Renal cortical epithelial cell (primary cell): ENCODE measurements around the gene FGD5. TPM values are rescaled to one million over a fixed set of nuclear protein-coding genes. Genes with fewer than 3 reads are reported as not detected.

Experiments
- DNase-seq: peaks from one replicate; pipeline ENCODE4 v3.0.0-alpha.2; 2011; ENCODE audit warnings: low read depth
- total RNA-seq: library from RNA; depleted of rRNA; stranded (reverse); fragments of >200 nt; gene quantifications from 2 replicates; pipeline ENCODE4 v1.2.3, GENCODE V29; 2014

Gene FGD5
- total RNA-seq, 1 donor from 2014 or later, result 0.30 TPM

DNA sequence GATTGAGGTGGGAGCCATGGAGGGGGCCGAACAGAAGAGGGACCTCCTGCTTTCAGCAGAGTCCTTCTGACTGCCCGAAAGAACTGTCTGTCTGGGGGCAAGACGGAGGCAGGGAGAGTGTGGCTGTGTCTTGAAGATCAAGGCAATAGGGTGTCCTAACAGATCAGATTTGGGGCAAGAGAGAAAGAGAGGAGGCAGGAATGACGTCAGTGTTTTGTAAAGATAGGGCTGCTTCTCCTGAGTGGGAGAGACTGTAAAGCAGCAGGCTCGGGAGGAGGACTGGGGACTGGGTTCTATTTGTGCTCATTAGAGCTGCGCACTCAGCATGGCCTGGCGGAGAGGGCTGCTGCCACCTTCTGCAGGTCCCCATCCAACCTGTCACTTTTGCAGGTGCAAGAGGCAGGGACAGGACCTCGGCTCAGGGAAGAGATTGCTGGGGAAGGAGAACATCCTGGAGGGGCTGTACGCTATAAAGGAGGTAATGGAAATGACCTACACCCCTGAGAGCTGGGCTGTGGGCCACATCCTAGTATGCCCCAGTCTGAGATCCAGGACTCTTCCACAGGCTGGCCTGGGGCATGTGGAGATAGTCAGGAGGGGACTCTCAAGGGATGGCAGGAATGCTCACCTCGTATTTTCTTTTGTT lies 29.0 kb upstream of the FGD5 start:
- no peak for DNase-seq

DNA sequence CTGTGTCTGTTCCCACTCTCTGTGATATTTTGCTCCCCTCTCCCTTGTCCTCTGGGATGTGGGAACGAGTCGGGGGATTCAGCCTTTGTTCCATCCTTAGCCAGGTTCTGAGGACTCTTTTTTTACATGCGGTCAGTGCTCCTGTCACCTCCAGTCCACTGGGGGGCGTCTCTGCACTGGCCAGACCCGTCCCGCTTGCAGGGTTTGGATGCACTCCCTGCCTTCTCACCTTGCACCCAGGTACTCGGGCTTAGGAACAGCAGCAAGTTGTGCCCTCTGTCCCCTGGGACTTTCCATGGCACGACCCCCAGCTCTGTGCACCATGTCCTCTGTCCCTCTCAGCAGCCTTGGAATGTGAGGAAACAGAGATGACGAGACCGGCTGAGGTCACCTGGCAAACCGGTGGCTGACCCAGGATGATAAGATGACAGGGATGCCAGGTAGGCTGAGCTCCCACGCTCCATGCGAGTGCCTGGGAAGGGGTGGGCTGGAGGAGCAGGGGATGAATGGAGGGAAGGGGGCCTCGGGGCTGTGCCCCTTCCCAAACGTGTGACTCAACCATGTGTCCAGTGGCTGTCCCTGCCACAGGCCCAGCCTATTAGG lies 27.3 kb upstream of the FGD5 start:
- DNase-seq, result peak; percentile 40

DNA sequence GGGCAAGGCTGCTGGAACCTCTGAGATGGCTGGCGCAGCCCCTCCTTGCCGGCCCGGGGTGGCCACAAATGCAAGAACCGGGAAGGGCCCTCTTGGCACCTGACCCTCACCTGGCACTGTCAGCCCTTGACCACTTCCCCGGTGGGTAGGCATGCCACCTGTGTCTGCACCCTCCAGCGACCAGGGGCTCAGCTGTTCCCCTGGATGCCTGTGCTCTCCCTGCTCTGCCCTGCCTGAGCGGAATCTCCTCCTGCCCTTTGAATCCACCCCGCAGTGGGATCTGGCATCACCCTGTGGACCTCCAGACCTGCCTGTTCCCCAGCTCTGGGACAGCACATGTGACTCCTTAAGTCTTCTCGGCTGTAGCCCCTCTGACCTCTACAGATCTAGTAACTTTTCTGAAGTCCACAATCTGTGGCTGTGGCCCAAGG lies 26.1 kb upstream of the FGD5 start:
- no peak for DNase-seq

DNA sequence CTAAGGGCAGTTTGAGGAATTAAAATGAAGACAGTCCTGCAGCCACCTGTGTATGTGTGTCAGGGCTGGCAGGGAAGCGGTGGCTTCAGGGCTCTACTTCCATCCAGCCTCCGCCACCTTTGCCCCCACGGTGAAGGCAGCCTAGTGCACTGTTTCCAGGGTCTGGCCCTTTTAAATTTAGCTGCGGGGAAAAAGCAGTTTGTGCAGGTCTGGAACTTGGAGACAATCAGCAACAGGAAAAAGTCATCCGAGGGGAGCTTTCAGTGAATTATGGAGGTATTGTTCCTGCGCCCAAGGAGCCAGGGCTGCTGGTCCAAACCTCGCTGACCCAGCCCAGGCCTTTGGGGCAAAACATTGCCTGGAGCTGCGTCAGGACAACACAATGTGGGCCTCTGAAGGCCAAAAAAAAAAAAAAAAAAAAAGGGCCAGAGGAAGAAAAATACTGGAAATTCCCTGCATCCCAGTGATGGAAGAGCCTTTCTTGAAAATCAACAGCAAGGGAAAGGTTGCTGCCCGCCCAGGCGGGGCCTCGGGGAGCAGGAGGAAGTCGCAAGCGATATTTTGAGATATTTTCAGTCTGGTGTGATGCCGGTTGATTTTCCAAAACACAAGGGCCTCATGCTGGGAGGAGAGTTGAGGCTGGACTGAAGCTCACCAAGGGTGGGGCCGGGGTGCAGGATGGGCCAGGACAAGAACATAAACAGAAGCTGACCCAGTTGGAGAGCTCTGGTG lies 25.5 kb upstream of the FGD5 start:
- no peak for DNase-seq

DNA sequence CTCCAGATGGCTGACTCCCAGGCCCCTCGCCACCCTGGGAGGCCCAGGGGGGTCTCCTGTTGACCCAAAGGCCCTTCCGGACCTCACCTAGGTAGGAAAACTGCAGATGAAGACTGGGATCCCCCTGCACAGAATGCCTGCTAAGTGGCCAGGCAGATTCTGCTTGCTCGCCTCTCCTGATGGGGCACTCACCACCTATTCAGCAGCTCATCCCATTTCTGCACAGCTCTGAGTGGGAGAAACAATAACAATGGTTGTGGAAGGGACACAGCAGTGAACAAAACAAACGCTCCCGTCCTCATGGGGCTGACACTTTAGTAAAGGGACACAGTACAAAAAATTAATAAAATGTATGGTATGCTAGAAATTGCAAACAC lies 24.9 kb upstream of the FGD5 start:
- no peak for DNase-seq

DNA sequence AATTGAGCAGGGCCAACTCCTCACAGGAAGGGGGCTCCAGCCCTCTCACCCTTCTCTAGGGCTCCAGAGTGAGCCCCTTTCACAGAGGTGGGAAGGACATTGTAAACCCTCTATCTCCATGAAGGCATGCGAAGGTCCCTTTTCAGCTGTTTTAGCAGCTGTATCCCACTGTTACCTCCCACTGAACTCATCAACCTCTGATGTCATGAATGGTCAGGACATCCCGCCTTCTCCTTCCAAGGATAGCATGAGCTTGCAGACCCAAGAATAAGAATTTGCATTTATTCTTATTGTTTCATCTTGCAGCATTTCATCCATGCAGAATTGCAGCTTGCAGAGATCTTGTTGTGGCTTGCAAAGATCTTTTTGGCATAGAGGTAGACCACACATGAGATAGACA lies 24.3 kb upstream of the FGD5 start:
- no peak for DNase-seq

DNA sequence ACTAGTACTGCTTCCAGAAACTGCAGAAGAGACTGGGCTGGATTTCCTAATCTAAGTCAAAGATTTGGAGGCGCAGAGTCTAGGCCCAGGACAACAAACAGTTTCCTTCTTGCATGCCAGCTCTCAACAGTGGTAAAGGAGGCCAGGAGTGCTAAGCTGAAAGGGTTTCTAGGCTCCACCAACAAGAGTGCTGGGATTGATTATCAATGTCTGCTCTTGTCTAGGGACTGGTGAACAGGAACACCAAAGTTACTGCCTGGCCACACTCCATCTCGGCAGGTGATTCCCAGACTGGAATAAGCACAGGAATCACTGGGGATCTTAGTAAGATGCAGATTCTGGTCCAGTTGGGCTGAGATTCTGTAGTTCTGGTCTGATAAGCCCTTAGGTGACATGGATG lies 22.8 kb upstream of the FGD5 start:
- no peak for DNase-seq

DNA sequence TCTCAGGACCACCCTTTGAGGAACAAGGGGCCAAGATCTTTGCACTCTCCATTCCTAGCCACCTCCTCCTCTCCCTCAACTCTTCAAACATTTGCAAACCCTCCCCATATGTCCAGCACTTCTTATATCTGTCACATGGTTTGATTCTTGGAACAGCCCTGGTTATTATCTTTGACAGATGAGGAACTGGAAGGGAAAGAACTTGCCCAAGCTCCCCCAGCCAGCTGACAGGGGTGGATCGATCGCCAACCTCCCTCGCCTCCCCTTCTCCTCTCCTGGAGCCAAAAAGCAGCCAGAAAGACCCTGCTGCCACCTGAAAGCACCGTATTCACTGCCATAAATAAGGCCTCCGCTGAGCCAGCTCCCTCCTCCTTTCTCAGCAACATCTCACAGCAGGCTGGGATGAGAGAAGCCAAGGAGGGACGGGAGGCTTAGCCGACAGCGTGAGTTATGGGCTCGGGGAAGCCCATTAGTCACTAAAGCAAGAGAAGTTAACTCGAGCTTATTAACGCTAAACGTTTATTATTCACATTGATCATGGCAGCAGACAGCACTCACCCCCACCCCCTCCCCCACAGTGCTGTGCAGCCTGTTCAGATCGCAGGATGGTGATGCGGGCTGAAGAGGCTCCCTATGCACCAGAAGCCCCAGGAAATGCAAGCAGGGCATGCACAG lies 22.2 kb upstream of the FGD5 start:
- no peak for DNase-seq

DNA sequence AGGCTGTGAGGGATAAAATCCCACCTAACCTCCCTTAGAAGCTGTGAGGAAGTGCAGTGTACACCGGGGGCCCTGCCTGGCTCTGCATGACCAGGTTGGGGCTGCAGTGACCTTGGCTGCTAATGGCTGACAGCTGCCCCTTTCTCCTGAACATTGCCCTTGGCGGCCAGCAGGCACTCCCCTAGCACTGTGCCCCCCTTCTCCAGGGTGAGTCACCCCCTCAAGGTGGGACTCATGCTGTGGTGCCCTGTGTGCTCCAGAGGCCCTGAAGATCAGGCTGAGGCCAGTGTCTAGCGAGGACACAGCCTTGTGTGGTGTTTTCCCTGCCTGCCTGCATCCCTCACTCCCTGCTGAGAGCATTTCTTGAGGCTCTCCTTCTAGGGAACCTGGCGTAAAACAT lies 21.0 kb upstream of the FGD5 start:
- no peak for DNase-seq

DNA sequence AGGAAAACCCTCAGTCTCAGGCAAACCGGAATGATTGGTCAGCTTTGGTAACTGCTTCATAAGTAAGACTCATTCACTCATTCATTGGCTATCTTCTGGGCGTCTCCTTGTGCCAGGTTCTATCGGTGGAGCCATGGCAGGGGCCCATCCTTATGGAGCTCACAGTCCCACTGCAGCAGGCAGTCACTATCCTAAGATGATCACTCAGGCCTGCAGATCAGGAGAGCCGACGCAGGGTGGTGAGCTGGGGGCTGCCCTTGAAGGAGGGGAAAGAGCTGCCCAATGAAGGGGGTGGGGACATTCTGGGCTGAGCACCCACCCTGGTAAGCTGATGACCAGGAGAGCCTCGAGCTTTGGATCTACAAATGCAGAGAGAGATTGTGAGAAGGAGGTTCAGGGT lies 20.5 kb upstream of the FGD5 start:
- DNase-seq, result no peak

DNA sequence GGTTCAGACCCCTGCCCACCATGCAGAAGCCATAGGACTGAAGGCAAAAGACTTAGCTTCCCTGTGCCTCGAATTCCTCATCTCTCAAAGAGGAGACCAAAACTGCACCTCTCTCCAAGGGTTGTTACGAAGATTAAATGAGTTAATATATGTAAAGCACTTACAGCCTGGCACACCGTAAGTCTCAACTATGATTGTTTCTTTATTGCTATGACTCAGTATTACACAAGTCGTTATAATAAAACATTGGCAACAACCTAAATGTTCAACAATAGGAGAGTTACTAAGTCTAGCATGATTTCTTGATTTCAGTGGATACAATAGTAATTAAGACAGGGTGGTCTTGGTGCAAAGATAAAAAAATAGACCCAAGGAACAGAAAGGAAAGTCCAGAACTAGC lies 19.6 kb upstream of the FGD5 start:
- DNase-seq, result no peak

DNA sequence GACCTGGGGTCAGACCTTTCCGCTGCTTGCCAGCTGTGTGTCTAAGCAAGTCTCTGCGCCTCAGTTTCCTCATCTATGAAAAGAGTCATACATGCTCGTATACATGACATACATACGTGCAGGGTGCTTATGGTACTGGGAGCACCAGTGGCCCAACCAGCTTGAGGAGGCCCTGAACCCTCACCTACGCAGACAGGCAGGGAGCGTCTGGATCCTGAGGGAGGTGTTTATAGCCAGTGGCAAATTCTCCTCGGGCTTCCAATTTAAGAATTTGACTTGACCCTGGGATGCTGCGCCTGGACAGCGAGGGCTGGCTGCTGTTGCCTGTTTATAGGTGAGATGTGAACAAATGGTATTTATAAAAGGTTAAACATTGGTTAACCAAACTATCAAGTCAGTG lies 17.7 kb upstream of the FGD5 start:
- no peak for DNase-seq

DNA sequence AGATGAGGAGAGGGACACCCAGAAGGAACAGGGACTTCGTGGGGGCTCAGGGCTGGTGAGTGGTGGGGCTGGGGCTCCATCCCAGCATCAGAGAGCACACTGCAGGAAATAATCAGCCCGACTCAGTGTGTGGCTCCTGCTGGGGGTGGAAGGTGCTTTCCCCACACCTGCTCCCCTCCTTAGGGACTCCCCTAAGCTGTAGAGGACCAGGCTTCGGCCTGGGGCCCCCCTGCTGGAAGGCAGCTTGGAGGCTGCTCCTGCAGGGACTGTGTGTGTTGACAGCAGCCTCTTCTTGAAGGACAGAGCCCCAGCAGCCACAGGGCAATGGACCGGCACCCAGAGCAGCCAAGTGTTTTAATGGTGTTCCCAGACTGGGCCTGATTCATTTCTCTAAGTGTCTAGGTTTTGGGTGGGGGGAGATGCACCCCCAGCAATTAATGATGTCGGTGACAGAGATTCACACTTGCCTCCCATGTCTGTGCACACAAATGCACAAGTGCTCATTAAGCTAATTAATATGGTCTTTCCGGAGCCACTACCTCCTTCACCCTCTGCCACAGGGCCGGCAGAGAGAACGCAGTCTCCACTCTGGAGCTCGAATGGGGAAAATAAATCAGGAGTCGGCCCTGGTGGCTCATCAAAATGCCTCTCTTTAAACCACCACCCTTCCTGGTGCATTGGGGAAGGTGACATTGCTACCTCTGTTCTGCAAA lies 16.9 kb upstream of the FGD5 start:
- DNase-seq, result no peak

DNA sequence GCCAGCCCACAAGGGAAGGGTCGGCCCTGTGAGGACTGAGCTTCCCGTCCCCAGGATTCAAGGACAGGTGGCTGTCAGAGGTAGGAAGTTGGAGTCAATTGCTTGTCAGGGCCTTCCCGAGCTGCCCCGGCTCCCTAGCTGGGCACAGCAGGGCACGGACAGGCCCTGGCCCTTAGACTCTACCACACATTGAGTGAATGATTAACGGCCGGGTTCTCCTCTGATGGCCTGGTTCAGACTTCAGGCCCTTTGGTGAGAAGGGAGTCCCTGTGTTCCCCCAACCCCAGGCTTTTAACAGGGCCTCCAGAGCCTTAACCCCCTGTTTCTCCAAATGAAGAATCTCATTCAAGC lies 16.4 kb upstream of the FGD5 start:
- peak; percentile 20 for DNase-seq

DNA sequence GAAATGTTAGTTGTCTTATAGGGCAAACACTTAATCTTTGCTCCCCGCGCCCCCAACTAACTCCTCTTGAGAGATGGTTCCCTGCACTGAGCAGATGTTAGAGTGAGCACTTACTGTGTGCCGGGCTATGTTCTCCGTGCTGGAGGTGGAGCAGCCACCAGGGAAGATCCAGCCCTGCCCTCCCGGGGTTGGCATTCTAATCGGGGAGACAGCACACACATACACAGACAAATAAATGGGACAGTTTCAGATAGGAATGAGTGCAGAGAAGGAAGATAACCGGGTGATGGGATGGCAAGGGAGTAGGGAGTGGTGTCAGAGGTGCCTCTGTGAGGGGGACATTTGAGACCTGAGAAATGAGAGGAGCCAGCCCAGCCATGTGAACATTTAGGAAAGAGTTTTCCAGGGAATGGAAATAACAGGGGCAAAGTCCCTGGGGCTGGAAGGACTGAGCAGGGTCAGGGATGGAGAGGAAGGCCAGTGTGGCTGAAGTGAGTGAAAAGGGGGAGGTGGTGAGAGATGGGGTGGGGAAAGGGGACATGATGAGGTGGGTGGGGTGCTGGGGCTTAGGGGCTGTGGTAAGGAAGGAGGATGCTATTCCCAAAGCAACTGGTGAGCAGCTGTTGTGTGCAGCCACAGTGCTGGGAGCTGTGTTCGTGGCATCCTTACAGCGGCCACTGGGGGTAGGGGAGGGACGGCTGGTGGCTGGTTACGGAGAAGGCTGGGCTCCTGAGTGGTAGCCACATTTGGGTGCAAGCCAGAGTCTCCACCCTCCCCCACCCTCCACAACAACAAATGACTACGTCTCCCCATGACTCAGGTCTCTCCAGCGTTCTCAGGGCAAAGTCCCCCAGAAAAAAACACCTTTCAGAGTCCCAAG lies 15.4 kb upstream of the FGD5 start:
- peak; percentile 76 for DNase-seq

DNA sequence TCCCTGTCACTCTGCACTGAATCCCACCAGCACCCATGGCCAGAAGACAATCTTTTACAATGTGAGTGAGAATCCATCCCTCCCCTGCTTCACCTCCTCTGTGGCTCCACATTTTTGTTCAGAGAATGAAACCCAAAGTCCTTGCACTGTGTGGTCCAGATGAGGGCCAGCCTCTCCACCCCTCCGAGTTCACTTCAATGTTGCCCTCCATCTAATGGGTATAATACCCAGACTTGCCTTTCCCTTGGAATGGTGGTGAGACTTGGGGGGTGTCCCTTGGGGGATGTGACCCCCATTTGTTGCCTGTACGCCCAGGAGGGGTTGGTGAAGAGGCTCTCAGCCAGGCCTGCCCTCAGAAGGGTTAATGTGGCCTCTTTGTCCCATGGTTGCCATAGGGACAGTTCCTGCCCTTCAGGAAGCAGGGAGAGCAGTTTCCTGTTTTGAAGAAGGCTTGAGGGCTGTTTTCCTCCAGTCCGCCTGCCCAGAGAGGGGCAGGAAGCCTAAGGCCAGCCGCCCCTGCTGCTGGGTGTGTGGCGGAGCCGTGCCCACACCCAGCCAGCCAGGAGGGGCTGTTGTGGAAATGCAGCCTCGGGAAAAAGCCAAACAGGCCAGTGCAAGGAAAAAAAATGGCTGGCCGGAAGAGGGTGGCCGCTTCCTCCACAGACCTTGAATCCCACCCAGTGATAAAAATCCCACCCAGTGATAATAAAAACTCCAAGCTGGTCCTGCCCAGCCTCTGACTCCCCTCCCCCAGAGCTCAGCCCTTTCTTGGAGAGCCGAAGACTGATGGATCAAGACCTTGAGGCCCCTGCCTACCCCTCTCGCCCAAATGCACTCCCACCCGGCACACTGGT lies 14.6 kb upstream of the FGD5 start:
- DNase-seq, result no peak

DNA sequence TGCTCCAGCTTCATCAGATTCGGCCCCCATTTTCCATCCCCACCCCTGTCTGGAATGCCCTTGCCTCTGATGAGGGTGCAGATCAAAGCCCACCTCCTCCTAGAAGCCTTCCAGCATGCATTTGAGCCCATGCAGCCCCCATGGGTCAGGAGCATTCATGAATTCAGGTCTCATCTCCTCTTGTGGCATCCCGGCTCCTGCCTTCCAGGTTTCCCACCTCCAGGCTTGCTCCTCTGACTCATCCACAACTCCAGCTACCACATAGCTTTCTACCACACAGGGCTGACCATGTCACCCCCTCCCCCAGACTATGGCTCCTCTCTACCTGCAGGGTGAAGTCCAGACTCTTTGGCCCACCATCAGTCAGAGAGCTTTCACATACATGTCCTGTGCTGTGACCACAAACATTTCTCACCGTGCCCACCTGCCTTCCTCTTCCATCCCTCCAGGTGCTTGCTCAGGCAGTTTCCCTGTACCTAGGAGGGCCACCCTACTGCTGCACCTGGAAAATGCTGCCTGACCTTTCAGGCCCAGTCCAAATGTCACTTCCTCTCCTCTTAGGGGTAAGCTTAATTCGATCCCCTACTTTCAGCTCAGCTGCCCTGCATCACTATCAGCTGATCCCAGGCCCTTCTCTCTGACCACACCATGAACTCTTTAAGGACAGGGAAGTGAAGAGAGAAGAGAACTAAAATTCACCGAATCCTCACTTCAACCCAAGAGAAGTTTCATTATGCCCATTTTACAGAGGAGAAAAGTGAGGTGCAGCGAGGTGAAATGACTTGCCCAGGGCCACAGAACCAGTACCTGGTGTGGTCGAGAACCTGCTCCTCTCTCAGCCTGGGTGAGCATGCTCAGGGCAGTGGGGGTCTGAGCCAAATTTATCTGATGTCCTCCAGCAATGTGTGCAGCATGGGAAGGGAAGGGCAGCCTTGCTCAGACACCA lies 13.7 kb upstream of the FGD5 start:
- DNase-seq, result peak; percentile 80

DNA sequence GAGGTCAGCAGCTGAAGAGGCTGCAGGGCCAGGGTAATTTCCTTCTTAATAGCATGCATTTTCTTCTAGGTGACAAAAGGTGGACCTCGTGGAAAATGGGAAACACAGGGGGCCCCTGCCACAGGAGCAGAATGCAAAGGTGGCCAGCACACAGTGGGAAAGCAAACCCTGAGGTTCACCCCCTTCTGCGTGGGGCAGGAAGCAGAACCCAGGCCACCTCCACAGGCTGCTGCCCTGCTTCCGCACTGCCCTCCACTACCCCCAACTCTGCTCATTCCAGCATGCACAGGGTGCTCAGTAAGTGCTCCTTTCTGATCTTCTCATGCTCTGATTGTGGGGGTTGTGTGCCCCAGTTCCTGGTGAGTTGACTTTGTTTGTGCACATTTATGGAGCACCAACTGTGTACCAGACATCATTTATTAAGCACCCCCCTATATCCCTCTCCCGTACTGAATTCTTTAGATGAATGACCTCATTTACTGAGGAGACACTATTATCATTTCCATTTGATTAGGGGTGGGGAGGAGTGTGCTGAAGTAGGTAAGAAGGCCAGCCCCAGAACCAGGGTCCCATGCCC lies 12.7 kb upstream of the FGD5 start:
- DNase-seq, result no peak
